EL (cell line): Measurements from ENCODE around the gene ATG7.
"Not testable (repeated sequence)": the region's sequence is repeated elsewhere in the genome, so short reads cannot be mapped to it uniquely, and the experiment has no call there.

ENCODE experiments used
- DNase-seq: peaks from one replicate; pipeline ENCODE4 v3.0.0-alpha.2; 2016

Gene ATG7

DNA sequence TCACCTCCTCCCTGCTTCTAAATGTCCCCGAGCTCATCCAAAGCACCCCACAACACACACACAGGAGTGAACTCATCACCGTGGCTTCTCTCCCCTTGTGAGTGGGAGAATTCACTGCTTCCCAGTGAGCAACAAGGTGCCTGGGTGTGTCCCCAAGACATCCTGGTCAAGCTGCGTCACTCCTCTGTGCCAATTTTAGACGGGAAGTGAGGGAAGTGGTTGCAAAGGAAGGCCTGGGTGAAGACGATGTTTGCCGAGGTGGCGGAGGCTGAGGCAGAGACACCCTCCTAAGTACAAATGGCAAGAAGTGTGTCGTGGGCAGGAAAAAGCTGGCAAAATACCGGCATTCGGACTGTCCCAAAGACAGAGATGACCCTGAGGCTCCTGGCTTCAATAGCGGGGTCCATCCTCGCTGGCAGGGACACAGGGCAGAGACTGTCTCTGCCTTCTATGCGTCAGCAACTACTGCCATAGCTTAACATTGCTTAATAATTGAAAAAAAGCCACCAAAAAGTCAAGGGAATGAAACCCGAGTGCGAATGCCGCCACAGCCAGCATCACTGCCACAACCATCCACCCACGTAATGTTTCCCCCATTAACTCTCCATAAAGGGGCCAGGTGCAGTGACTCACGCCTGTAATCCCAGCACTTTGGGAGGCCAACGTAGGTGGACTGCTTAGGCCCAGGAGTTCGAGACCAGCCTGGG is 298.7 kb downstream of the ATG7 start:
- DNase-seq = no peak

DNA sequence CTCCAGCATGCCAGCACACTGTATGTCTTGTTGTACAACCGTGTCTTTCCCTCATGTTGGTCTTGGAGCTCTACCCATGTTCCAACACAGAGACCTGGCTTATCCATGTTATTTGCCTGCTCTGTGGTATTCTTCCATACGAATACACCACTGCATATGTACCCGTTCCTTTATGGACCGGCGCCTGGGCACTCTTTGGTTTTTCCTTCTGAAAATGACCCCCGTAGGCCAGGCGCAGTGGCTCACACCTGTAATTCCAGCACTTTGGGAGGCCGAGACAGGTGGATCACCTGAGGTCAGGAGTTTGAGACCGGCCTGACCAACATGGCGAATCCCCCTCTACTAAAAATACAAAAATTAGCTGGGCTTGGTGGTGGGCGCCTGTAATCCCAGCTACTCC is 300.5 kb downstream of the ATG7 start:
- DNase-seq = not testable (repeated sequence)

DNA sequence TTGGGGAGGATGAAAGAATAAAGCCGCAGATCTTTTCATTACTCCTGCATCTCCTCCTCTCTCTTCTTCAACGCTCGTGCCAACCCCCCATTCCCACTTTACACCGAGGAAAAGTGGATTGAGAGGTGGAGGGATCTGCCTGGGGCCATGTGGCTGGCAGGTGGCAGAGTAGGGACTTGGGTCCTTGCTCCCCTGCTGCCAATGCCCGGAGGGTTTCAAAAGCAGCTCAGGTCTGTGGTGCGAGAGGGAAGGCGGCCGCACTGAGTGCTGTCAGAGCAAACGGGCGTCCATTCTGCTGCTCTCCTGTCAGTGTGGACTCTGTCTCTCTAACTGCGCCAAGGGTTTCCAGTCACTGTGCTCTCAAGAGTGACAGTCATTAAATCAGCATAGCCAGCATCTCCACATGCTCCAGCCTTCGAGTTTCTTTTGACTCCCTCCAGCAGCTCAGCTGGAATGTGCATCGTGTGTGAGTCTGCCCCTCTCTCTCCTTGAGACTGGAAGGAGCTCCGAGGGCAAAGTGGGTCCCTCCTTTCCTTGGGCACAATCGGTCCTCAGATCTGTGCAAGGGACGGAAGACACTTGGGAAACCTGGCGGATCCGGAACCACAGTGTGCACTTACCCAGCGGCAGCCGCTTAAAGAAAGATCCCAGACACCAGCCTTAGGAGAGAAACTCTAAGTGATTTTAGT is 302.9 kb downstream of the ATG7 start:
- DNase-seq = no peak

DNA sequence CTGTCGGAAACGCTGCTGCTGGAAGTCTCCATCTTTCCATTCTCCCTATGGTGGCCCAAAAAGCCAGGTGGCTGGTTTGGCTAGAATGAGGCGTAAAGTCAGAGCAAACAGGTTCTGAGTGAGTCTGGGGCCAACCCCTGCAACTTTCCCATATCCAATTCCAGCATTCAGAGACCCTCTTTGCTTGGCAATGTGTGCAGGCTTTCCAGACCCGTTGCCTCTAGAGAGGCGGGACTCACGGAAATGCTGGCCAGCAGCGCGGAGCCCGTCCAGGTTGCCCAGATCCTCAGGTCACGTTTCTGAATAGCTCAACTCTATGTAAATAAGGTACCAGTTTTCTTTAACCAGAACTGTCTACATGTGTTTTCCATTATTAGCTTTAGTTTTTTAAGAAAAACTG is 303.5 kb downstream of the ATG7 start:
- no peak for DNase-seq

DNA sequence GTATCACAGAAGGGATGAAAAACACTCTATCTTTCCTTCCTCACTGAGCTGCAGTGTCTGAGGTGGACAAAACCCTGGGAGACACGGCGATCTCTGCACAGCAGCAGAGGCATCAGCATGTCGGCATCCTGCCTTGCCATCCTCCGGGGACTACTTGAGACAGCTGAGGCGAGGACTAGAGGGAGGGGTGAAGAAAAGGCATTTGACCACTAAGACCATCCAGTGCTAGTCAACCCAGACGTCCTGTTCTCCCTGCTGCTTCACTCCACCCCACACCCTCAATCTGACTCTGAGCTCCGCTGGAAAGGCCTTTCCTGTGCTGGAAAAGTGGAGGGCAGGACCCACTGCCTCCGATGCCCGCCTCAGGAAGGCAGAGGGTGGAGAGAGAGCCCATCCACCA is 304.3 kb downstream of the ATG7 start:
- no peak for DNase-seq

DNA sequence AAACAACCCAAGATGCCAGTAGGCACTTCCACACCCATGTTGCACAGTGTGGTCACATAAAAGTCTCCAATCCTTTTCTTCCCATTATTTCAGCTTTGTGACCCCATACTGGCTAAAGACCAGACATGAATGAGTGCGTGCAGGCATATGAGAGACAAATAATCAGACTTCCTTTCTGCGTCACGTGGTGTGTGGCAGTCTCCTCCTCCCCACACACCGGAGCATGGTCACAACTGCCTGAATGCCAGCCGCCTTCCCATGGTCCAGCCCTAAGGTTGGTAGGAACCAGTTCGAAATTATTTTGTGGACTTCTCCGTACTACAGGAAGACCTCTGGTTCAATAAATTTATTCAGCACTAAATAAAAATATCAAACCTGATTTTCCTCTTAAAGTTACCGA is 306.0 kb downstream of the ATG7 start:
- DNase-seq = no peak

DNA sequence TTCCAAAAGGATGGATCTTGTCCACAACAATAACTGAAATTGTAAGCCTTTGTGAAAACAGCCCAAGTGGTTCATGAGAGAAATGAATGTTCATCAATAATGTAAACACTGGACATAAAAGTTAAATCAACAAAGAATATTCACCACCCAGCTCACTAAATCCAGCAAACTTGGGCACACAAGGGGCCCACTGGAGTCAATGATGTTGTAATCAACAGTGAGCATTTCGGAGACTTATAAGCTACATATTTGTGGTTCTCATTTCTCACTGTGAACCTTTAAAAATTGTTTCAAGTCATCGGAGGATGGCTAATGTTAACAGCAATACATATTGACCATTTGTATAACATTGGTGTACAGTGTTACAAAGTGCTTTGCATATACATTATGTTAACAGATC is 308.4 kb downstream of the ATG7 start:
- DNase-seq = no peak

GRCh38 chr3:11581237-11582190 is 309.3 kb downstream of the ATG7 start:
- no peak for DNase-seq

DNA sequence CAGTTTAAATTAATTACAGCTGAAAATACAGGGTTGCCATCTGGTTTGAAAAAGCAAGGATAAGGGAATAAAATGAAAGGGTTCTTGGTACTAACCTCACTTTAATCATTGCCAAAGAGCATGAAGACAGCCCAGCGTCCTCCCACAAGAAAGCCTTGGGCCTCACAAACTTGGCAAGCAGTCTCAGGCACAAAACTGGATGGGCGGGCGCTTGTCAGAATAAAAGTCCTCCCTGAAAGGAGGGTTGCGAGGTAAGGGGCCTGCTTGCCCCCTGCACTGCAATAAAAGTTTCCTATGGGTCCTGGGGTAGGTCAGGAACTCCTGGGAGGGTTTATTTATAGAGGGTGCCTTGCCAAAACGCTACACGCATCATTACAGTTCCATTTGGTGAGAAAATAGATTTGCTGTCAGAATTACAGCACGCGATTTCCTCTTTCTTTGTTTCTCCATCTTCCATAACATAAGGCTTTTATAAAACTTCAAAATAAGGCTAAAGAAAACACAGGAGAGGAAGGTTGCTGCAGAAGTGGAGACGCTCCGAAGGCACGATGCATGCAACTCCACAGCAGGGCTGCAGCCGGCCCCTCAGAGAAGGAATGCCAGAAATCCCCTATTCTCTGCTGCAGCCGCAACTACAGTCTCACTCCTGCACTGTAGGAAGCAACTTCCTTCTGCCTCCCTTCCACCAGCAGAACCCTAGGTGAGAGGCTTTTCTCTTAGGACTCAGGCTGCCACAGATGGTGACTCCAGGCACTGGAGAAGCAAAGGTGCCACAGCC is 310.2 kb downstream of the ATG7 start:
- DNase-seq = peak; percentile 77

DNA sequence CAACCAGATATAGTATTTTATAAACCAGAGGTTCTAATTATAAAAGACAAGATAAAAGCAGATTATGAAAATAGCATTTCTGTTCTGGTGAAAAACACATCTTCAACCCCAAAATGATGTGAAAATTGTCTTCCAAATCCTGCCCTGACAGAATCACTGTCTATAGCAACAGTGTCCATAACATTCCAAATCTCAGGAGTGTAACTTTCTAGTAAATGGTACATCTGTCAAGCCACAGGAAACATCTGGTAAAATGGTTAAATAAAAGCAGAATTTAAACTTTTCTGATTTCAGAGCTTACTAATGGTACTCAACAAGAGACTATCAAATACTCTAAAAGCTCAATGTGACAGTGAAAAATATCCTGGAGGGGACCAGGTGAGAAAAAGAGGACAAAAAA is 311.0 kb downstream of the ATG7 start:
- no peak for DNase-seq

- no peak for DNase-seq
Measured at GRCh38 chr3:11583638-11584046, 311.4 kb downstream of the ATG7 start.

DNA sequence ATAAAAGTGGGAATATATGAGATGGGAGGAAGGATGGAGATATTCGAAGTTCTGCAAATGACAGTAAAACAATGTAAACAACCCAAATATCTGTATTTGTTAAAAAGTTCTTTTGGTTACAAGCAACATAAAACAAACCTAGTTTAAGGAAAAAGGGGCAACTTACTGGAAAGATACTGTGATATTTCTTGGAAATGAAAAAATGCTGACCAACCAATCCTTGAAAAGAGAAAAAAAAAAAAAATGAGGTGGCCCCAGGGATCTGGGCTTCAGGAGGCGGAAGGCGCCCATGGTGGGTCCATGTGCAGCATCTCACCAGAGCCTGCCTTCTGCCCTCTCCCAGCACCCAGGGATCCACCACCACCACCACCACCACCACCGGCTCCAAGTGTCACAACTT is 312.4 kb downstream of the ATG7 start:
- no peak for DNase-seq

- DNase-seq = peak; percentile 39
Measured at GRCh38 chr3:11587766-11588165, 315.6 kb downstream of the ATG7 start.

DNA sequence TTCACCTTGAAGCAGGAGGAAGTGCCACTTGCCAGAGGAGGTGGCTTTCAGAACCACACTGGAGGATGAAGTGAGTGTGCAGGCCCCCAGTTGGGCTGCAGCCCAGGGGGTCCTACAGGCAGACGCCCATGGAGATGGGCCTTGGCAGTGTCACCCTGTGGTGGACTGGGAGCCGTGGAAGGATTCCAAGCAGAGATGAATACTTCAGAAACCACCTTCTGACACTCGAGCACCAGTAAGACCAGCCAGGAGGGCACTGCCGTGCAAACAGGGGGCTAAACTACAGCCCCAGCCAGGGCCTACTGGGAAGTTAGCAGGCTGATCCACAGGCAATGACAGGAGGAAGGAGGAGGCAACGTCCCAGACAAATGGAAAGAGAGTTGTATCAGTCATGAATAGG is 316.1 kb downstream of the ATG7 start:
- DNase-seq = no peak

DNA sequence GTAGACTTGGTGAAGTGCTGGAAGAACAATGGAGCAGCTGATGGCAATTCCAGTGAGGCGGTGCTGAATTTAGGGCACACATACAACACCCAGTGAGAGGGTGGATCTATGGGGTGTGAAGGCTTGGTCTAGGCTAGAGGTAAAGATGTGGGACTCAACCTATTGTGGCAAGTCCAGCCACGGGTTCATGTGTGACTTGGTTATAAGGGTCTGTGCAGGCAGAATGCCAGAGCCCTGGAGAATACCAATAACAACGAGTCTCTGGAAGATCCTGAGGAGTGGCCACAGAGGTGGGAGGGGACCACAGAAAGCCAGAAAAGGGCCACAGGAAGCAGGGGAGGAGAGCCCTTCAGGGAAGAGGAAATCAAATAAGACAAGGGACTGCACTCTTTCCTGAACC is 316.6 kb downstream of the ATG7 start:
- DNase-seq = no peak

DNA sequence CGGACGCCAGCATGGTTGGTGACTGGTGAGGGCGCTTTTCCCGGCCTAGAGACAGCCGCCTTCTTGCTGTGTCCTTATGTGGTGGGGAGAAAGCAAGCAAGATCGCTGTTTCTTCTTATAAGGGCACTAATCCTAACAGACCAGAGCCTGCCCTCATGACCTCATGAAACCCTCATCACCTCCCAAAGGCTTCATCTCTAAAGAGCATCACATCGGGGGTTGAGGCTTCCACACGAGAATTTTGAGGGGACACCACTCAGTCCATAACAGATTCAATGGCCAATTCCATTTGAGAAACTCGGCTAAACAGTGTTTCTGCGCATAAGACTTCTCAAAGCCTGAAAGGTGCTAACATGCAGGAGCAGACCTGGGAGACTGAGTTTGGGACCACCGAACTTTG is 317.5 kb downstream of the ATG7 start:
- no peak for DNase-seq

DNA sequence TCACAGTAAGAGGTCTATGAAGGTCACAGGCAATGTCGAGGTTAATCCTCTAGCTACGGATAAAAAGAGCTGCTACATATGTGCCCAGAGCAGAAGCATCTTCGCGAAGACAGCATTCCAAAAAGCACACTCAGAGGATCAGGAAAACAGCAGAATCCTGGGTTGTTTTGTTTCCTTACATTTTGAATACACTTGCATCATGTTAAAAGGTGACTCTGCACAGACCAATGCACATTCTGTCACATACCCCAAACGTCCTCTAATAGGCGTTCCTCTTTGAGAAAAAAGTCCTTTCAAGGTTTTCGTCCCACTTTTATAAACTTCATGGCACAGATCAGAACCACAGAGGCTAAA is 318.8 kb downstream of the ATG7 start:
- peak; percentile 61 for DNase-seq

GRCh38 chr3:11591391-11592282 is 319.4 kb downstream of the ATG7 start:
- peak; percentile 72 for DNase-seq

GRCh38 chr3:11592445-11593298 is 320.5 kb downstream of the ATG7 start:
- DNase-seq = peak; percentile 53

GRCh38 chr3:11593318-11594034 is 321.3 kb downstream of the ATG7 start:
- DNase-seq = no peak
